SK-N-SH treated with all-trans-retinoic acid at 6 μM for 48 hours (cell line): Measurements from ENCODE around the gene ABCC6.

Experiments
- ATAC-seq: fragments of 200-7000 bp; cut with Tn5 transposase; 3 replicates; pipeline ENCODE4 v1.9.1; 2020; ENCODE audit warnings: mild to moderate bottlenecking, moderate library complexity
- ARNTL ChIP-seq: fragments of 450-650 bp; formaldehyde crosslinking; IDR thresholded peaks from 2 replicates; pipeline ENCODE4 v1.5.0; 2020; ENCODE audit warnings: low read depth, mild to moderate bottlenecking, moderate library complexity, borderline replicate concordance
- BACH2 ChIP-seq: fragments of 250-450 bp; sonication (Bioruptor Pico); IDR thresholded peaks from 2 replicates; pipeline ENCODE4 v1.9.0; 2021; ENCODE audit warnings: mild to moderate bottlenecking, borderline replicate concordance
- CREB5 ChIP-seq: fragments of 250-450 bp; sonication (Bioruptor Pico); IDR thresholded peaks from 2 replicates; pipeline ENCODE4 v1.5.1; 2020; ENCODE audit warnings: low read depth, mild to moderate bottlenecking, moderate library complexity
- CSDC2 ChIP-seq: fragments of 250-450 bp; sonication (Bioruptor Pico); IDR thresholded peaks from 2 replicates; pipeline ENCODE4 v1.5.0; 2020; ENCODE audit warnings: mild to moderate bottlenecking, moderate library complexity
- CSRNP3 ChIP-seq: fragments of 250-450 bp; sonication (Bioruptor Pico); IDR thresholded peaks from 2 replicates; pipeline ENCODE4 v1.5.1; 2021; ENCODE audit warnings: mild to moderate bottlenecking, moderate library complexity
- ESRRG ChIP-seq: fragments of 250-450 bp; sonication (Bioruptor Pico); IDR thresholded peaks from 2 replicates; pipeline ENCODE4 v1.6.1; 2021; ENCODE audit warnings: mild to moderate bottlenecking
- GLIS3 ChIP-seq: fragments of 250-450 bp; sonication (Bioruptor Pico); IDR thresholded peaks from 2 replicates; pipeline ENCODE4 v1.5.0; 2020; ENCODE audit warnings: mild to moderate bottlenecking, moderate library complexity
- ISL1 ChIP-seq: fragments of 250-450 bp; sonication (Bioruptor Pico); IDR thresholded peaks from 2 replicates; pipeline ENCODE4 v2.1.2; 2022; ENCODE audit warnings: mild to moderate bottlenecking, moderate library complexity
- OSR1 ChIP-seq: fragments of 250-450 bp; sonication (Bioruptor Pico); IDR thresholded peaks from 2 replicates; pipeline ENCODE4 v1.8.0; 2022; ENCODE audit warnings: moderate library complexity, mild to moderate bottlenecking, inconsistent platforms
- POU6F1 ChIP-seq: fragments of 250-450 bp; sonication (Bioruptor Pico); IDR thresholded peaks from 2 replicates; pipeline ENCODE4 v1.8.0; 2021; ENCODE audit warnings: low read depth, mild to moderate bottlenecking, moderate library complexity, borderline replicate concordance
- PPARA ChIP-seq: fragments of 250-450 bp; sonication (Bioruptor Pico); IDR thresholded peaks from 2 replicates; pipeline ENCODE4 v1.5.0; 2020; ENCODE audit warnings: mild to moderate bottlenecking, borderline replicate concordance
- RARB ChIP-seq: fragments of 250-450 bp; sonication (Bioruptor Pico); IDR thresholded peaks from 2 replicates; pipeline ENCODE4 v1.8.0; 2021; ENCODE audit warnings: mild to moderate bottlenecking, moderate library complexity
- SNAI2 ChIP-seq: fragments of 250-450 bp; sonication (Bioruptor Pico); IDR thresholded peaks from 2 replicates; pipeline ENCODE4 v1.5.0; 2020; ENCODE audit warnings: mild to moderate bottlenecking, moderate library complexity
- TCF4 ChIP-seq: fragments of 250-450 bp; sonication (Bioruptor Pico); IDR thresholded peaks from 2 replicates; pipeline ENCODE4 v1.8.0; 2021; ENCODE audit warnings: mild to moderate bottlenecking, moderate library complexity, borderline replicate concordance
- TOX ChIP-seq: fragments of 250-450 bp; sonication (Bioruptor Pico); IDR thresholded peaks from 2 replicates; pipeline ENCODE4 v1.8.0; 2021; ENCODE audit warnings: mild to moderate bottlenecking, moderate library complexity, borderline replicate concordance
- TSHZ2 ChIP-seq: fragments of 250-450 bp; sonication (Bioruptor Pico); IDR thresholded peaks from 2 replicates; pipeline ENCODE4 v1.5.0; 2020; ENCODE audit warnings: mild to moderate bottlenecking, moderate library complexity
- ZC3H10 ChIP-seq: fragments of 250-450 bp; sonication (Bioruptor Pico); IDR thresholded peaks from 2 replicates; pipeline ENCODE4 v1.5.1; 2021; ENCODE audit warnings: mild to moderate bottlenecking, moderate library complexity
- ZFP30 ChIP-seq: fragments of 450-650 bp; formaldehyde crosslinking; IDR thresholded peaks from 2 replicates; pipeline ENCODE4 v1.5.0; 2022; ENCODE audit warnings: mild to moderate bottlenecking, moderate library complexity
- ZNF565 ChIP-seq: fragments of 450-650 bp; formaldehyde crosslinking; conservative IDR thresholded peaks from 2 replicates; pipeline ENCODE4 v1.5.0; 2020; ENCODE audit warnings: low read depth, mild to moderate bottlenecking, moderate library complexity
- ZNF70 ChIP-seq: fragments of 450-650 bp; formaldehyde crosslinking; IDR thresholded peaks from 2 replicates; pipeline ENCODE4 v1.5.0; 2020; ENCODE audit warnings: mild to moderate bottlenecking, moderate library complexity
- ZNF8 ChIP-seq: fragments of 450-650 bp; formaldehyde crosslinking; IDR thresholded peaks from 2 replicates; pipeline ENCODE4 v1.5.0; 2020; ENCODE audit warnings: mild to moderate bottlenecking, moderate library complexity
- TF ChIP-seq, protein P1 (sequence below): fragments of 250-450 bp; sonication (Bioruptor Pico); IDR thresholded peaks from 2 replicates; pipeline ENCODE4 v1.8.0; 2020; ENCODE audit warnings: mild to moderate bottlenecking, moderate library complexity, borderline replicate concordance

The ABCC6 gene

GRCh38 chr16:16164243-16164642, 59.1 kb downstream of the ABCC6 start:
- TF ChIP-seq TSHZ2 (no peak), TCF4 (CRISPR knock-in tag) (no peak), CSRNP3 (no peak), ISL1 (CRISPR knock-in tag) (no peak), TOX (CRISPR knock-in tag) (no peak), SNAI2 (CRISPR knock-in tag) (no peak), POU6F1 (CRISPR knock-in tag) (no peak), ZFP30 (CRISPR knock-in tag) (no peak), ZC3H10 (CRISPR knock-in tag) (no peak), ZNF70 (CRISPR knock-in tag) (no peak), PPARA (no peak), RARB (CRISPR knock-in tag) (no peak), ESRRG (CRISPR knock-in tag) (no peak), CSDC2 (CRISPR knock-in tag) (no peak), ARNTL (CRISPR knock-in tag) (no peak), OSR1 (no peak), CREB5 (CRISPR knock-in tag) (no peak), GLIS3 (CRISPR knock-in tag) (no peak), ZNF8 (CRISPR knock-in tag) (no peak), BACH2 (CRISPR knock-in tag) (no peak)
- no peak for ATAC-seq

GRCh38 chr16:16163571-16163970, 59.7 kb downstream of the ABCC6 start:
- no peak for TF ChIP-seq ARNTL (CRISPR knock-in tag)
- TF ChIP-seq TSHZ2: no peak
- TF ChIP-seq ZNF70 (CRISPR knock-in tag): no peak
- no peak for TF ChIP-seq ZNF8 (CRISPR knock-in tag)
- TF ChIP-seq, protein P1, sequence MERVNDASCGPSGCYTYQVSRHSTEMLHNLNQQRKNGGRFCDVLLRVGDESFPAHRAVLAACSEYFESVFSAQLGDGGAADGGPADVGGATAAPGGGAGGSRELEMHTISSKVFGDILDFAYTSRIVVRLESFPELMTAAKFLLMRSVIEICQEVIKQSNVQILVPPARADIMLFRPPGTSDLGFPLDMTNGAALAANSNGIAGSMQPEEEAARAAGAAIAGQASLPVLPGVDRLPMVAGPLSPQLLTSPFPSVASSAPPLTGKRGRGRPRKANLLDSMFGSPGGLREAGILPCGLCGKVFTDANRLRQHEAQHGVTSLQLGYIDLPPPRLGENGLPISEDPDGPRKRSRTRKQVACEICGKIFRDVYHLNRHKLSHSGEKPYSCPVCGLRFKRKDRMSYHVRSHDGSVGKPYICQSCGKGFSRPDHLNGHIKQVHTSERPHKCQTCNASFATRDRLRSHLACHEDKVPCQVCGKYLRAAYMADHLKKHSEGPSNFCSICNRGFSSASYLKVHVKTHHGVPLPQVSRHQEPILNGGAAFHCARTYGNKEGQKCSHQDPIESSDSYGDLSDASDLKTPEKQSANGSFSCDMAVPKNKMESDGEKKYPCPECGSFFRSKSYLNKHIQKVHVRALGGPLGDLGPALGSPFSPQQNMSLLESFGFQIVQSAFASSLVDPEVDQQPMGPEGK (CRISPR knock-in tag): no peak
- TF ChIP-seq PPARA: no peak
- no peak for TF ChIP-seq CSRNP3
- no peak for TF ChIP-seq SNAI2 (CRISPR knock-in tag)
- no peak for TF ChIP-seq ZFP30 (CRISPR knock-in tag)
- no peak for TF ChIP-seq ESRRG (CRISPR knock-in tag)
- no peak for TF ChIP-seq CSDC2 (CRISPR knock-in tag)
- TF ChIP-seq BACH2 (CRISPR knock-in tag): no peak
- no peak for TF ChIP-seq ZC3H10 (CRISPR knock-in tag)
- TF ChIP-seq TCF4 (CRISPR knock-in tag): no peak
- TF ChIP-seq TOX (CRISPR knock-in tag): no peak
- TF ChIP-seq ZNF565: no peak
- TF ChIP-seq CREB5 (CRISPR knock-in tag): no peak
- no peak for TF ChIP-seq OSR1
- TF ChIP-seq ISL1 (CRISPR knock-in tag): no peak
- ATAC-seq: no peak
